ENCODE measurements around the gene KPNA1.
"Not testable (repeated sequence)": the region's sequence is repeated elsewhere in the genome, so short reads cannot be mapped to it uniquely, and the experiment has no call there.

GRCh38 chr3:122500964-122501363 lies 13.8 kb downstream of the KPNA1 start:
- TF ChIP-seq GABPA (IDR thresholded peaks at IDR 0.05 in 1 of 2, conservative IDR thresholded peaks at IDR 0.05 in 1 of 2); CTCF (IDR thresholded peaks at IDR 0.05; ENCODE audit: low read depth, low read length, missing input control); JUND (IDR thresholded peaks at IDR 0.05); RXRA (IDR thresholded peaks at IDR 0.05): not testable (repeated sequence)
- TF ChIP-seq, protein P1, sequence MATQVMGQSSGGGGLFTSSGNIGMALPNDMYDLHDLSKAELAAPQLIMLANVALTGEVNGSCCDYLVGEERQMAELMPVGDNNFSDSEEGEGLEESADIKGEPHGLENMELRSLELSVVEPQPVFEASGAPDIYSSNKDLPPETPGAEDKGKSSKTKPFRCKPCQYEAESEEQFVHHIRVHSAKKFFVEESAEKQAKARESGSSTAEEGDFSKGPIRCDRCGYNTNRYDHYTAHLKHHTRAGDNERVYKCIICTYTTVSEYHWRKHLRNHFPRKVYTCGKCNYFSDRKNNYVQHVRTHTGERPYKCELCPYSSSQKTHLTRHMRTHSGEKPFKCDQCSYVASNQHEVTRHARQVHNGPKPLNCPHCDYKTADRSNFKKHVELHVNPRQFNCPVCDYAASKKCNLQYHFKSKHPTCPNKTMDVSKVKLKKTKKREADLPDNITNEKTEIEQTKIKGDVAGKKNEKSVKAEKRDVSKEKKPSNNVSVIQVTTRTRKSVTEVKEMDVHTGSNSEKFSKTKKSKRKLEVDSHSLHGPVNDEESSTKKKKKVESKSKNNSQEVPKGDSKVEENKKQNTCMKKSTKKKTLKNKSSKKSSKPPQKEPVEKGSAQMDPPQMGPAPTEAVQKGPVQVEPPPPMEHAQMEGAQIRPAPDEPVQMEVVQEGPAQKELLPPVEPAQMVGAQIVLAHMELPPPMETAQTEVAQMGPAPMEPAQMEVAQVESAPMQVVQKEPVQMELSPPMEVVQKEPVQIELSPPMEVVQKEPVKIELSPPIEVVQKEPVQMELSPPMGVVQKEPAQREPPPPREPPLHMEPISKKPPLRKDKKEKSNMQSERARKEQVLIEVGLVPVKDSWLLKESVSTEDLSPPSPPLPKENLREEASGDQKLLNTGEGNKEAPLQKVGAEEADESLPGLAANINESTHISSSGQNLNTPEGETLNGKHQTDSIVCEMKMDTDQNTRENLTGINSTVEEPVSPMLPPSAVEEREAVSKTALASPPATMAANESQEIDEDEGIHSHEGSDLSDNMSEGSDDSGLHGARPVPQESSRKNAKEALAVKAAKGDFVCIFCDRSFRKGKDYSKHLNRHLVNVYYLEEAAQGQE (IDR thresholded peaks at IDR 0.05) = not testable (repeated sequence)
